Upper lobe of left lung (tissue), 6 donors: ENCODE results near the gene TERC. TPM values are rescaled to one million over a fixed set of nuclear protein-coding genes. Genes with fewer than 3 reads are reported as not detected.
A peak's percentile ranks its signal among the peaks of the same experiment; 100 is the strongest.
"Not testable (repeated sequence)": the region's sequence is repeated elsewhere in the genome, so short reads cannot be mapped to it uniquely, and the experiment has no call there.

Source experiments
- ATAC-seq, 2 donors: fragments of 200-7000 bp; cut with Tn5 transposase; one replicate each; pipeline ENCODE4 v1.9.1; 2022; ENCODE audit warnings: mild to moderate bottlenecking in 2 of 2, moderate library complexity in 2 of 2; ENCODE audit not compliant: low FRiP score in 2 of 2
- DNase-seq, 2 donors: peaks; one replicate each; pipeline ENCODE4 v3.0.0-alpha.2; 2019 to 2020
- H3K27ac ChIP-seq, 4 donors: fragments of 200-600 bp; sonication (generic); one replicate each; pipeline ENCODE4 v1.5.1; 2016 to 2019
- H3K27me3 ChIP-seq, 4 donors: fragments of 200-600 bp; sonication (generic); one replicate each; pipeline ENCODE4 v1.5.1; 2017 to 2019
- H3K36me3 ChIP-seq, 4 donors: fragments of 200-600 bp; sonication (generic); one replicate each; pipeline ENCODE4 v1.5.1; 2016 to 2019
- H3K4me1 ChIP-seq, 4 donors: fragments of 200-600 bp; sonication (generic); one replicate each; pipeline ENCODE4 v1.5.1; 2018 to 2019
- H3K4me3 ChIP-seq, 4 donors: fragments of 200-600 bp; sonication (generic); one replicate each; pipeline ENCODE4 v1.5.1; 2017 to 2019; ENCODE audit warnings: mild to moderate bottlenecking in 2 of 4, moderate library complexity in 1 of 4
- H3K9me3 ChIP-seq, 4 donors: fragments of 200-600 bp; sonication (generic); one replicate each; pipeline ENCODE4 v1.5.1; 2018 to 2019
- EP300 ChIP-seq, 4 donors: sonication (generic); formaldehyde crosslinking; IDR thresholded peaks; one replicate each; pipeline ENCODE4 v1.5.1; 2017; ENCODE audit warnings: antibody characterized with exemption in 4 of 4, control low read depth in 2 of 4
- POLR2A ChIP-seq, 4 donors: fragments of 450-650 bp; IDR thresholded peaks; one replicate each; pipeline ENCODE4 v1.5.1; 2016 to 2017; ENCODE audit warnings: antibody characterized with exemption in 4 of 4, mild to moderate bottlenecking in 2 of 4
- POLR2AphosphoS5 ChIP-seq, 2 donors: sonication (generic); formaldehyde crosslinking; IDR thresholded peaks; one replicate each; pipeline ENCODE4 v1.5.1; 2017; ENCODE audit warnings: antibody characterized with exemption in 2 of 2
- WGBS, 2 donors: methylation state at CpG; one replicate each; pipeline ENCODE4 v1.1.5; 2017 to 2018; 5-methylcytosine and 5-hydroxymethylcytosine counted together
- total RNA-seq, 6 donors: library from RNA; depleted of rRNA in 4 of 6; stranded (reverse); fragments of >200 nt in 4 of 6; gene quantifications; one replicate each; pipeline versions ENCODE4 v1.1.0 to v1.2.1, GENCODE V29; 2016 to 2021
- TF ChIP-seq, protein P1 (sequence below), 6 experiments: fragments of 450-650 bp in 4 of 6; fragments of 200-600 bp in 2 of 6; sonication (generic) in 2 of 6; IDR thresholded peaks; one replicate each; pipeline ENCODE4 v1.5.1; 2016 to 2019; ENCODE audit warnings: antibody characterized with exemption in 6 of 6
- donor health status: DM: no; HTN: no; CAD: no; lungs with moderate emphysema.
- donor health status: DM: no; HTN: yes; CAD: no; lungs with severe emphysema.

TERC gene
- total RNA-seq, 6 donors from 2014 or later = 16.6 to 96.4 (median 41.9) TPM; not detected in 1

DNA sequence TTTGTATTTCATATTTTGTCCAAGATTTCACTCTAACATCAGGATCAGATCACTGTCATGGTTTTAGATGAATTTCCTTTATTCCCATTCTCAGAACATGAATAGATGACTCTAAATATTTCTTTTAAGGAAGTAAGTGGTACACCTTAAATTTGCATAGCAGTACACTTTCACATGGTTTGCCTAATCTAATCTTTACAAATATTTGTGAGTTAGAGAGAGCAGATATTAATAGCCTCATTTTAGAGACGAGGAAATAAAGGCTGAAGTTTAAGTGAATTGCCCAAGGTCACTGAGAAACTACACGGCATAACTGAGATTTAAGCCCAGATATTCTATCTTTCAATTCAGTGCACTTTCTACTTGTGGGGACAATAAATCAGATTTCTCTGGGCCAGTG is 14.2 kb downstream of the TERC start:
- H3K36me3 ChIP-seq = no peaks in the 10 kb centered on the region
- no peak overlapping the region for H3K27ac ChIP-seq
- no peaks in the 10 kb centered on the region for H3K9me3 ChIP-seq
- no peak overlapping the region for H3K4me3 ChIP-seq
- no peak for ATAC-seq
- no peak for TF ChIP-seq POLR2AphosphoS5 (IDR thresholded peaks at IDR 0.05)
- no peak for TF ChIP-seq POLR2A (IDR thresholded peaks at IDR 0.05)
- TF ChIP-seq, protein P1, sequence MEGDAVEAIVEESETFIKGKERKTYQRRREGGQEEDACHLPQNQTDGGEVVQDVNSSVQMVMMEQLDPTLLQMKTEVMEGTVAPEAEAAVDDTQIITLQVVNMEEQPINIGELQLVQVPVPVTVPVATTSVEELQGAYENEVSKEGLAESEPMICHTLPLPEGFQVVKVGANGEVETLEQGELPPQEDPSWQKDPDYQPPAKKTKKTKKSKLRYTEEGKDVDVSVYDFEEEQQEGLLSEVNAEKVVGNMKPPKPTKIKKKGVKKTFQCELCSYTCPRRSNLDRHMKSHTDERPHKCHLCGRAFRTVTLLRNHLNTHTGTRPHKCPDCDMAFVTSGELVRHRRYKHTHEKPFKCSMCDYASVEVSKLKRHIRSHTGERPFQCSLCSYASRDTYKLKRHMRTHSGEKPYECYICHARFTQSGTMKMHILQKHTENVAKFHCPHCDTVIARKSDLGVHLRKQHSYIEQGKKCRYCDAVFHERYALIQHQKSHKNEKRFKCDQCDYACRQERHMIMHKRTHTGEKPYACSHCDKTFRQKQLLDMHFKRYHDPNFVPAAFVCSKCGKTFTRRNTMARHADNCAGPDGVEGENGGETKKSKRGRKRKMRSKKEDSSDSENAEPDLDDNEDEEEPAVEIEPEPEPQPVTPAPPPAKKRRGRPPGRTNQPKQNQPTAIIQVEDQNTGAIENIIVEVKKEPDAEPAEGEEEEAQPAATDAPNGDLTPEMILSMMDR (IDR thresholded peaks at IDR 0.05) = no peak
- no peak for TF ChIP-seq EP300 (IDR thresholded peaks at IDR 0.05)
- no peaks in the 10 kb centered on the region for H3K27me3 ChIP-seq
- no peak for DNase-seq
- 33 to 60% methylated on average over 2 of the region's 2 CpGs for WGBS, 2 donors
- no peaks in the 10 kb centered on the region for H3K4me1 ChIP-seq

DNA sequence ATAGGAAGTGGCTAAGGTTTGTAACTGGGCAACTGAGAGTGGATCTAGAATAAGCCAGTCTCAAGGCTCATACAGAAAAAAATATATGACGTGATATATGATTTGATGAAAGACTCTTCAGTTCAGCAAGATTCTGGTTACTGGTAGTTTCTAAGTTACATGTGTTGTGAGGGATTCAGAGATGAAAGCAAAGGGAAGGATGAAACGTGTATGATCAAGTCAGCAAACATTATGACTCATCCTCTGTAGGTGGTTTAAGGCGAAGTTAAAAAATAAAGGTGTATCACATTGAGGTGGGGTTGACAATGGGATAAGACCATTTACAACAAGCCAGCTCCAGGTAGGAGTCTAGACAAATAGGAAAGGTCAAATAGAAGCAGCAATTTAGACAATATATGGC is 16.2 kb downstream of the TERC start:
- 74 to 82% methylated on average over 3 of the region's 3 CpGs for WGBS, 2 donors
- H3K27ac ChIP-seq = no peak overlapping the region
- no peak overlapping the region for H3K4me3 ChIP-seq
- H3K4me1 ChIP-seq = no peaks in the 10 kb centered on the region
- ATAC-seq = no peak
- H3K36me3 ChIP-seq = no peaks in the 10 kb centered on the region
- no peaks in the 10 kb centered on the region for H3K27me3 ChIP-seq
- TF ChIP-seq, protein P1 (IDR thresholded peaks at IDR 0.05) = no peak
- TF ChIP-seq POLR2AphosphoS5 (IDR thresholded peaks at IDR 0.05) = no peak
- TF ChIP-seq POLR2A (IDR thresholded peaks at IDR 0.05) = no peak
- TF ChIP-seq EP300 (IDR thresholded peaks at IDR 0.05) = no peak
- no peak for DNase-seq
- no peaks in the 10 kb centered on the region for H3K9me3 ChIP-seq

DNA sequence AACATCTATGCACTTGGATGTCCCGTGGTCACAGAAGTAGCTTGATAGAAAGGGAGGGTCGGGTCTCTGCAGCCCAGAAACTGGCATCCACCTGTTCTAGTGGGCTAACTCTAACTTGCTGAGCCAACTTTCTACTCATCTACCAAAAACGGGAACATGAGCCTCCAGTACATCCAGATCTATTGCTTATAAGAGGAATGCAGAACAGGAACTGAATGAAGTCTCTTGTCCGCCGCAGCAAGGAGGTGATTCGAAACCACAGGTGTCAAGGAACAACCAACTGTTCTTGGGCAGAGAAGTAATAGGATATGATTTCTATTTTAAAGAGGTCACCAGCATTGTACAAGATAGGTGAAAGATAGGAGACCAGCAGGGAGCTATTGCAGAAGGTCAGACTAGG is 17.9 kb downstream of the TERC start:
- H3K36me3 ChIP-seq = no peaks in the 10 kb centered on the region
- H3K4me1 ChIP-seq = no peaks in the 10 kb centered on the region
- DNase-seq = no peak
- H3K27ac ChIP-seq = no peak overlapping the region
- H3K9me3 ChIP-seq = no peaks in the 10 kb centered on the region
- TF ChIP-seq, protein P1 (IDR thresholded peaks at IDR 0.05) = no peak
- TF ChIP-seq POLR2AphosphoS5 (IDR thresholded peaks at IDR 0.05) (no peak), POLR2A (IDR thresholded peaks at IDR 0.05) (no peak), EP300 (IDR thresholded peaks at IDR 0.05) (no peak)
- WGBS, 2 donors = 63 to 71% methylated on average over 6 of the region's 6 CpGs
- ATAC-seq = no peak
- H3K4me3 ChIP-seq = no peak overlapping the region
- no peaks in the 10 kb centered on the region for H3K27me3 ChIP-seq

DNA sequence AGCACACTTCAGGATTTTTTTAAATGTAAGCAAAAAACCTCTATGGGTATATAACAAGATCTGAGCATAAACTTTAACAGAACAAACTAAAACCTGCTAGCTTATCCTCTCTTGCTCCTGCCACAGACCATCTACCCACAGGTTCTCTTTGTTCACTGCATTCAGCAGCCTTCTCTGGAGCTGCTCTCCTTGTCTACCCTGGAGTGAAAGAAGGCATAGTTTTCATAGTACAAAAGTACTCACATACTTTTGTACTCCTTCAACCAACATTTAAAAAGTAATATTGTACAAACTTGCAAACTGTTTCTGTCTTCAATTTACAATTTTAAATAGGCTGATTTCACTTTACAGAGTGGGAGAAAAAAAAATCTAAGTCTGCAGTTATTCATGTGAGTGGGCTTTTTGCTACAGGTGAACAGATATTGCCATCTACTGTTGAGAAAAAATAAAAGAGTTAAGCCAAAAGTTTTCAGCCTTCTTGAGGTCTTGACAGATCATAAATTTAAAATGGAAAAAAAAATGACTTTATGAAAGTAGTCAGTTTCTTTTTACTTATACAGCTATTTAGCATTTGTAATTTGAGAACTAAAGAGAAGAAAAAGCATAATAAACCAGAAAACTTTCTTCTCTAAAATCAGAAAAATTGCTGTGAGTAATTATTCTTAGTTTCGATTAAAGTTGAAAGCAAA is 20.4 kb downstream of the TERC start:
- 78 to 84% methylated on average over 1 of the region's 1 CpG for WGBS, 2 donors
- Histone ChIP-seq H3K4me1 (no peaks in the 10 kb centered on the region), H3K27me3 (no peaks in the 10 kb centered on the region), H3K27ac (no peak overlapping the region), H3K4me3 (no peak overlapping the region), H3K36me3 (no peaks in the 10 kb centered on the region), H3K9me3 (no peaks in the 10 kb centered on the region)
- DNase-seq (no peak), ATAC-seq (no peak)
- TF ChIP-seq POLR2A (IDR thresholded peaks at IDR 0.05) (no peak), EP300 (IDR thresholded peaks at IDR 0.05) (no peak), POLR2AphosphoS5 (IDR thresholded peaks at IDR 0.05) (no peak)
- TF ChIP-seq, protein P1 (IDR thresholded peaks at IDR 0.05) = peak in 3 of 6 experiments; percentile 7 to 23 (median 19)

DNA sequence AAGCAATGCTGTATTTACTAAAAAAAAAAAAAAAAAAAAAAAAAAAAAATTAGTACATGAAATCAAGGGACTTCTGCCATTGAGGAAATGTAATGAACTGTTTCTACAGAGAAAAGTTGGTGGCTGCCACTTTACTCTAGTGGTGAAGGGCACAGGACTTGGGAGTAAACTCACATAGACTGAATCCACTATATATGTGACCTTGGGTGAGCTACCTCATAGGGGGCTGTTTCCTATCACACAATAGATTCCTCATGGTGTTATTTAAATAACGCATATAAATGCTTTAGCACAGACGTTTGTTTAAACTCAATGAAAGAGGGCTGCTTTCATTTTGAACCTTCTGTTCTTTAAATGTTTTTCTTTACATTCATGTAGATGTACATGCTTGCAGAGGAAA is 25.8 kb downstream of the TERC start:
- H3K27me3 ChIP-seq = no peaks in the 10 kb centered on the region
- TF ChIP-seq EP300 (IDR thresholded peaks at IDR 0.05) (no peak), POLR2AphosphoS5 (IDR thresholded peaks at IDR 0.05) (no peak), POLR2A (IDR thresholded peaks at IDR 0.05) (no peak)
- TF ChIP-seq, protein P1 (IDR thresholded peaks at IDR 0.05) = no peak
- 64 to 66% methylated on average over 2 of the region's 2 CpGs for WGBS, 2 donors
- no peak for ATAC-seq
- H3K9me3 ChIP-seq = peaks cover 0 to 5% (median 4%) of the 10 kb centered on the region in 4 donors
- DNase-seq = no peak
- no peaks in the 10 kb centered on the region for H3K36me3 ChIP-seq
- no peak overlapping the region for H3K27ac ChIP-seq
- H3K4me1 ChIP-seq = no peaks in the 10 kb centered on the region
- H3K4me3 ChIP-seq = no peak overlapping the region

DNA sequence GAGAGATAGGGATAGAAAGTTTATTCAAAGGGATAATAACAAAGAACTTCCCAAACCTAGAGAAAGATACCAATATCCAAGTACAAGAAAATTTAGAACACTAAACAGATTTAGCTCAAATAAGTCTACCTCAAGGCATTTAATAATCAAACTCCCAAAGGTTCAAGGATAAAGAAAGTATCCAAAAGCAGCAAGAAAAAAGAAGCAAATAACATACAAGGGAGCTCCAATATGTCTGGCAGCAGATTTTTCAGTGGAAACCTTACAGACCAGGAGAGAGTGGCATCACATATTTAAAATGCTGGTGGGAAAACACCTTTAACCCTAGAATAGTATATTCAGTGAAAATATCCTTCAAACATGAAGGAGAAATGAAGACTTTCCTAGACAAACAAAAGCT is 33.0 kb downstream of the TERC start:
- not testable (repeated sequence) for H3K36me3 ChIP-seq, ATAC-seq, DNase-seq, H3K4me1 ChIP-seq, H3K27ac ChIP-seq, H3K27me3 ChIP-seq, H3K4me3 ChIP-seq
- H3K9me3 ChIP-seq = peaks cover 0 to 12% (median 3%) of the 10 kb centered on the region in 4 donors
